B cell (primary cell): Measurements from ENCODE around the gene SLC4A2. TPM values are rescaled to one million over a fixed set of nuclear protein-coding genes. Genes with fewer than 3 reads are reported as not detected.

Experiments used
- ATAC-seq: fragments of 200-7000 bp; cut with Tn5 transposase; one replicate; pipeline ENCODE4 v1.10.0; 2021; ENCODE audit warnings: low read depth, mild to moderate bottlenecking, moderate number of reproducible peaks, moderate library complexity
- CTCF ChIA-PET: fragments of 350-600 bp; sonication (Branson Sonifier 250); formaldehyde crosslinking; loops from one replicate; lab custom pipeline; 2021; ENCODE audit warnings: antibody characterized with exemption, inconsistent platforms; lab: Charles Lee
- POLR2A ChIA-PET: fragments of 350-600 bp; sonication (Branson Sonifier 250); formaldehyde crosslinking; loops from one replicate; lab custom pipeline; 2021; ENCODE audit warnings: antibody characterized with exemption; lab: Charles Lee
- DNase-seq: peaks from one replicate; pipeline ENCODE4 v3.0.0; 2013
- H2AFZ ChIP-seq: 2 replicates; pipeline ENCODE4 v1.6.1; 2012; ENCODE audit warnings: mild to moderate bottlenecking, low read depth, low read length; ENCODE audit not compliant: insufficient read depth, poor library complexity, severe bottlenecking
- H3K27ac ChIP-seq, 2 donors: 1 replicate in 1 of 2; 2 replicates in 1 of 2; pipeline ENCODE4 v1.5.1; 2012 to 2013; ENCODE audit warnings: low read length in 2 of 2, mild to moderate bottlenecking in 2 of 2, moderate library complexity in 1 of 2
- H3K27me3 ChIP-seq, 4 experiments: fragments of 200-600 bp in 1 of 4; sonication (generic) in 1 of 4; replicated peaks in 1 of 4; 1 replicate in 2 of 4; 2 replicates in 2 of 4; pipeline versions ENCODE4 v1.6.1 to v1.7.0; 2013 to 2016; ENCODE audit warnings: low read length in 3 of 4, mild to moderate bottlenecking in 2 of 4, mixed read lengths in 1 of 4, moderate library complexity in 1 of 4; ENCODE audit not compliant: insufficient read depth in 4 of 4, control insufficient read depth in 3 of 4; ENCODE audit errors: control extremely low read depth in 1 of 4
- H3K36me3 ChIP-seq, 2 experiments: replicated peaks in 1 of 2; 1 replicate in 1 of 2; 2 replicates in 1 of 2; pipeline versions ENCODE4 v1.6.1 to v1.7.1; 2013; ENCODE audit warnings: low read length in 1 of 2; ENCODE audit not compliant: insufficient read depth in 2 of 2, control insufficient read depth in 1 of 2; ENCODE audit errors: control extremely low read depth in 1 of 2, extremely low read depth in 1 of 2
- H3K4me1 ChIP-seq, 2 donors: fragments of 200-600 bp in 1 of 2; sonication (generic) in 1 of 2; 1 replicate in 1 of 2; 2 replicates in 1 of 2; pipeline versions ENCODE4 v1.5.1 to v1.6.1; 2013 to 2017; ENCODE audit warnings: low read length in 2 of 2; ENCODE audit not compliant: control insufficient read depth in 2 of 2, insufficient read depth in 2 of 2
- H3K4me2 ChIP-seq: replicated peaks from 2 replicates; pipeline ENCODE3; 2012; ENCODE audit warnings: mild to moderate bottlenecking, low read depth, low read length; ENCODE audit not compliant: poor library complexity, severe bottlenecking
- H3K4me3 ChIP-seq, 5 experiments: fragments of 200-600 bp in 1 of 5; sonication (generic) in 1 of 5; 1 replicate in 3 of 5; 2 replicates in 2 of 5; pipeline versions ENCODE4 v1.5.1 to v1.7.0; 2011 to 2016; ENCODE audit warnings: low read length in 4 of 5, mild to moderate bottlenecking in 4 of 5, low read depth in 2 of 5, control low read depth in 1 of 5, moderate library complexity in 1 of 5; ENCODE audit not compliant: insufficient read depth in 1 of 5; ENCODE audit errors: control extremely low read depth in 1 of 5, extremely low read depth in 1 of 5
- H3K79me2 ChIP-seq: fragments of 200-600 bp; sonication (generic); one replicate; pipeline ENCODE4 v1.6.0; 2016; ENCODE audit warnings: low read length; ENCODE audit not compliant: control insufficient read depth, insufficient read depth
- H3K9ac ChIP-seq: fragments of 200-600 bp; sonication (generic); 2 replicates; pipeline ENCODE4 v1.6.1; 2017; ENCODE audit warnings: mild to moderate bottlenecking, low read length, moderate library complexity
- H3K9me3 ChIP-seq, 3 donors: one replicate each; pipeline versions ENCODE4 v1.6.1 to v1.7.1; 2013; ENCODE audit warnings: low read length in 2 of 3; ENCODE audit not compliant: control insufficient read depth in 2 of 3, insufficient read depth in 1 of 3; ENCODE audit errors: control extremely low read depth in 1 of 3
- H4K20me1 ChIP-seq: 2 replicates; pipeline ENCODE4 v1.6.0; 2012; ENCODE audit warnings: mild to moderate bottlenecking, low read length; ENCODE audit not compliant: insufficient read depth, control insufficient read depth, poor library complexity, severe bottlenecking
- H3K27ac Mint-ChIP-seq: one replicate; pipeline ENCODE4 v1.8.0; 2021; ENCODE audit warnings: mixed read lengths
- H3K27me3 Mint-ChIP-seq: one replicate; pipeline ENCODE4 v1.8.0; 2021; ENCODE audit warnings: mixed read lengths
- H3K4me1 Mint-ChIP-seq: one replicate; pipeline ENCODE4 v1.8.0; 2021; ENCODE audit warnings: mixed read lengths
- H3K4me3 Mint-ChIP-seq: one replicate; pipeline ENCODE4 v1.8.0; 2021; ENCODE audit warnings: mixed read lengths
- H3K9me3 Mint-ChIP-seq: one replicate; pipeline ENCODE4 v1.8.0; 2022; ENCODE audit warnings: mixed read lengths; ENCODE audit not compliant: insufficient read depth
- CTCF ChIP-seq: fragments of 200-600 bp; IDR thresholded peaks from one replicate; pipeline ENCODE4 v1.8.0; 2022; ENCODE audit warnings: antibody characterized with exemption, mild to moderate bottlenecking
- EZH2 ChIP-seq: IDR thresholded peaks from 2 replicates; pipeline ENCODE4 v1.6.1; 2012; ENCODE audit warnings: borderline replicate concordance, low read depth, mild to moderate bottlenecking, moderate library complexity, low read length; ENCODE audit not compliant: insufficient read depth, poor library complexity, severe bottlenecking
- WGBS: methylation state at CpG from one replicate; pipeline ENCODE4 v1.1.5; 2013; ENCODE audit warnings: missing lambda C conversion rate; ENCODE audit not compliant: insufficient coverage; 5-methylcytosine and 5-hydroxymethylcytosine counted together
- intact Hi-C: fragments of 100-400 bp; cut with micrococcal nuclease; formaldehyde crosslinking; loops from one replicate; pipeline ENCODE4 v1.10.0; 2022
- polyA plus RNA-seq: library from polyadenylated mRNA; depleted of rRNA; stranded (reverse); fragments of >200 nt; gene quantifications from 2 replicates; pipeline ENCODE4 v1.2.3, GENCODE V29; 2012
- total RNA-seq, 2 donors: library from RNA; stranded (reverse); fragments of 120-200 nt in 1 of 2; gene quantifications; 1 replicate in 1 of 2; 2 replicates in 1 of 2; pipeline versions ENCODE4 v1.2.3 to v1.2.4, GENCODE V29; 2013 to 2022

Gene SLC4A2
- total and polyA plus RNA-seq, 2 donors (not counting 1 experiment from before 2014, with no cell fraction given), result 82.8 to 113 TPM

- Histone ChIP-seq H3K9me3 (no peaks in the 10 kb centered on the region), H3K4me3 (no peak overlapping the region), H3K27ac (no peak overlapping the region), H3K9ac (no peak overlapping the region), H3K27me3 (no peaks in the 10 kb centered on the region), H2AFZ (no peak overlapping the region), H3K4me2 (no peak overlapping the region), H3K4me1 (peaks cover 0 to 6% of the 10 kb centered on the region in 2 donors), H3K36me3 (no peaks in the 10 kb centered on the region), H4K20me1 (no peaks in the 10 kb centered on the region), H3K79me2 (no peaks in the 10 kb centered on the region)
- DNase-seq, result no peak
- peaks cover 3% of the 10 kb centered on the region for H3K27me3 Mint-ChIP-seq
- H3K4me3 Mint-ChIP-seq, result no peak overlapping the region
- peaks cover 3% of the 10 kb centered on the region for H3K4me1 Mint-ChIP-seq
- WGBS, result 92% methylated on average over 12 of the region's 14 CpGs
- CTCF ChIA-PET, result interaction anchor here (1.0 to 2.0 kb wide), 9 partner anchors 8 to 181 kb away, joined by 3 to 17 read pairs (median 6); partner anchors contain the start of gene FASTK
- H3K9me3 Mint-ChIP-seq, result no peaks in the 10 kb centered on the region
- no peak overlapping the region for H3K27ac Mint-ChIP-seq
- ATAC-seq, result no peak
- no peak for TF ChIP-seq EZH2
- intact Hi-C loops, result loop anchor here (1.0 kb wide), 1 partner anchor 47 kb away; no protein-coding TSS in a partner anchor
- POLR2A ChIA-PET, result no interaction called here
Measured at GRCh38 chr7:151124899-151125399, 65.6 kb downstream of the SLC4A2 start.

GRCh38 chr7:151125470-151125845 lies 66.1 kb downstream of the SLC4A2 start:
- Histone ChIP-seq H3K79me2 (no peaks in the 10 kb centered on the region), H3K4me2 (no peak overlapping the region), H3K27ac (no peak overlapping the region), H3K4me1 (peaks cover 0 to 6% of the 10 kb centered on the region in 2 donors), H3K27me3 (no peaks in the 10 kb centered on the region), H3K4me3 (no peak overlapping the region), H2AFZ (no peak overlapping the region), H3K36me3 (no peaks in the 10 kb centered on the region), H3K9me3 (no peaks in the 10 kb centered on the region), H4K20me1 (no peaks in the 10 kb centered on the region), H3K9ac (no peak overlapping the region)
- peaks cover 3% of the 10 kb centered on the region for H3K27me3 Mint-ChIP-seq
- ATAC-seq (no peak), DNase-seq (no peak)
- intact Hi-C loops, result no loop called here
- 97% methylated on average over 22 of the region's 22 CpGs for WGBS
- no peaks in the 10 kb centered on the region for H3K9me3 Mint-ChIP-seq
- ChIA-PET CTCF (interaction anchor here (2.0 kb wide), 1 partner anchor 10 kb away, joined by 7 read pairs; no protein-coding TSS in a partner anchor), POLR2A (no interaction called here)
- H3K27ac Mint-ChIP-seq, result no peak overlapping the region
- no peak for TF ChIP-seq CTCF
- H3K4me1 Mint-ChIP-seq, result peaks cover 3% of the 10 kb centered on the region
- H3K4me3 Mint-ChIP-seq, result no peak overlapping the region
